GM06990 (cell line): ENCODE results near the gene STARD8.

Source experiments
- DNase-seq: peaks from one replicate; pipeline ENCODE4 v3.0.0-alpha.2; 2011; ENCODE audit not compliant: insufficient read length; ENCODE audit errors: extremely low read depth
- H3K27me3 ChIP-seq: replicated peaks from 2 replicates; pipeline ENCODE4 v1.6.0; 2011; ENCODE audit warnings: low read length; ENCODE audit not compliant: control insufficient read depth, insufficient read depth
- H3K36me3 ChIP-seq: 2 replicates; pipeline ENCODE4 v1.5.1; 2011; ENCODE audit warnings: low read length; ENCODE audit not compliant: control insufficient read depth, insufficient read depth
- H3K4me3 ChIP-seq: replicated peaks from 2 replicates; pipeline ENCODE4 v1.5.1; 2011; ENCODE audit warnings: low read depth, mild to moderate bottlenecking, control low read depth, low read length
- TF ChIP-seq, protein P1 (sequence below): IDR thresholded peaks from 2 replicates; pipeline ENCODE4 v1.5.1; 2011; ENCODE audit warnings: low read length, control low read depth, mild to moderate bottlenecking, inconsistent platforms; ENCODE audit not compliant: insufficient read depth, poor library complexity, severe bottlenecking

The STARD8 gene

DNA sequence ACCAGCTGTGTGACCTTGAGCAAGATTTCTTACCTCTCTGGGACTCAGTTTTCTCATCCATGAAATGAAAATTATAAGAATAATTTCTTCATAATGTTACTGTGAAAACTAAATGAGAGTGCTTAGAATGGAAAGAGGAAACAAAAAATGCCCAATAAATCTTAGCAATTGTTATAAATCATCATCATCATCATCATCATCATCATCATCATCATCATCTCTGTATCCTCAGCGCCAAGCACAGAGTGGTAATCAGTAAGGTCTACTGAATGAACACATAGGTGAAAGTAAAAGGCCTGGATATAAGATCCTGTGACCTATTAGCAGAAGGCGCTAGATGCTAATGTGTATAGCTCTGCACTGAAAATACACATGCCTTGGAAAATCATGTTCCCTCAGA, 6.8 kb upstream of the STARD8 start:
- H3K4me3 ChIP-seq, result no peak overlapping the region
- no peak for DNase-seq
- TF ChIP-seq, protein P1, sequence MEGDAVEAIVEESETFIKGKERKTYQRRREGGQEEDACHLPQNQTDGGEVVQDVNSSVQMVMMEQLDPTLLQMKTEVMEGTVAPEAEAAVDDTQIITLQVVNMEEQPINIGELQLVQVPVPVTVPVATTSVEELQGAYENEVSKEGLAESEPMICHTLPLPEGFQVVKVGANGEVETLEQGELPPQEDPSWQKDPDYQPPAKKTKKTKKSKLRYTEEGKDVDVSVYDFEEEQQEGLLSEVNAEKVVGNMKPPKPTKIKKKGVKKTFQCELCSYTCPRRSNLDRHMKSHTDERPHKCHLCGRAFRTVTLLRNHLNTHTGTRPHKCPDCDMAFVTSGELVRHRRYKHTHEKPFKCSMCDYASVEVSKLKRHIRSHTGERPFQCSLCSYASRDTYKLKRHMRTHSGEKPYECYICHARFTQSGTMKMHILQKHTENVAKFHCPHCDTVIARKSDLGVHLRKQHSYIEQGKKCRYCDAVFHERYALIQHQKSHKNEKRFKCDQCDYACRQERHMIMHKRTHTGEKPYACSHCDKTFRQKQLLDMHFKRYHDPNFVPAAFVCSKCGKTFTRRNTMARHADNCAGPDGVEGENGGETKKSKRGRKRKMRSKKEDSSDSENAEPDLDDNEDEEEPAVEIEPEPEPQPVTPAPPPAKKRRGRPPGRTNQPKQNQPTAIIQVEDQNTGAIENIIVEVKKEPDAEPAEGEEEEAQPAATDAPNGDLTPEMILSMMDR, result no peak
- H3K36me3 ChIP-seq, result no peaks in the 10 kb centered on the region
- H3K27me3 ChIP-seq, result no peaks in the 10 kb centered on the region; the same call in 1 of the 2 replicates

DNA sequence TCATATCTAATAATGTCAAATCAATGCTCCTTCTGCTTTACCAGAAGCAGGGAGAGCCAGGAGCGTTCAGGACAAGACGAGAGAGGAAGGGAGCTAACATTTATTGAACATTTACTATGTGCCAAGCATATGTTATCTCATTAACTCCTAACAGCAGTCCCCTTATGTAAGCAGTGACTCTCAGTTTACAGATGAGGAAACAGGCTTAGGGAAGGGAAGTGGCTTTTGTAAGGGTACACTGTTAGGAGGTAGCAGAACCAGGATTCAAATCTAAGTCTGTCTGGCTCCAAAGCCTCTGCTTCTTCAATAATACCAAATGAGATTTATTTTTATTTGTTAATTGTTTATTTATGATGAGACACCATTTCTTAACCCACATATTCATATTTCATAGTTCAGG, 2.6 kb upstream of the STARD8 start:
- H3K36me3 ChIP-seq, result no peaks in the 10 kb centered on the region
- TF ChIP-seq, protein P1, result no peak
- H3K4me3 ChIP-seq, result no peak overlapping the region
- no peaks in the 10 kb centered on the region; the same call in 1 of the 2 replicates for H3K27me3 ChIP-seq
- DNase-seq, result no peak

DNA sequence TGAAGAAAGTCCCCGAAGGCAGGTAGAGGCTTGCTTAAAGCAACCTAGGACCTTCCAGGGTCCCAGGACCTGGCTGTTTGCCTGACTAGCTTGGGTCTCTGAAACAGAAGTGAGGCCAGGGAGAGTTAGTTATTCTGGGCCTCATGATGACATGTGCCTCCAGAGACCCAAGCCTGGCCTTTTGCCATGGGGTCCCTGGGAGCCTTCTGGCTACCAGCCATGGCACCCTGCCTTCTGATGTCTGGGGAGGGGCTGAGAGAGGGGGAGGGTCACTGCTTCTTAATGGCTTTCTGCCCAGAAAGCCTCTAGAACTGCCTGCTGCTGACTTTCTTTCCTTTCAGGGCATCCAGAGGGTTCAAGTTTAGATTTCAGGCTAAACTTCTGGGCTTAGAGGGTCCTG, 1.0 kb upstream of the STARD8 start:
- Histone ChIP-seq H3K36me3 (no peaks in the 10 kb centered on the region), H3K4me3 (no peak overlapping the region), H3K27me3 (no peaks in the 10 kb centered on the region; the same call in 1 of the 2 replicates)
- no peak for DNase-seq
- TF ChIP-seq, protein P1, result no peak

DNA sequence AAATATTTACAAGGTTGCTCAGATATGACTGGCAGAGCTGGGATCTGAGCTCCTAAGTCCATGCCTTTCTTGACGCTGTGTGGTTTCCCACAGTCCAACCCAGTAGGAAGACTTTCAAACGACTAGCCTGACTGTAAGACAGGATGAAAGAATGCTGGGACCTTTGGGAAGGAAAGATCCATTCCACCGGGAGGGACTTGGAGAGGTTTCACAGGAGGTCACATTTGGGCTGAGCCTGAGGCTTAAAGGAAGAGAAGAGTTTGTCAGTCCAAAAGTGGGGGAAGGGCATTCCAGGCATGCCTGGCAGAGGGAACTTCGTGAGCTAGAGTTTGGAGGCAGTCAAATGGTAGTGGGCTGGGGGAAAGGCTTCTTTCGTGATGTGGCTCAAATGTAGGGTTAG, 1.5 kb downstream of the STARD8 start:
- Histone ChIP-seq H3K36me3 (no peaks in the 10 kb centered on the region), H3K4me3 (no peak overlapping the region), H3K27me3 (no peaks in the 10 kb centered on the region; the same call in 1 of the 2 replicates)
- DNase-seq, result no peak
- TF ChIP-seq, protein P1, result no peak

DNA sequence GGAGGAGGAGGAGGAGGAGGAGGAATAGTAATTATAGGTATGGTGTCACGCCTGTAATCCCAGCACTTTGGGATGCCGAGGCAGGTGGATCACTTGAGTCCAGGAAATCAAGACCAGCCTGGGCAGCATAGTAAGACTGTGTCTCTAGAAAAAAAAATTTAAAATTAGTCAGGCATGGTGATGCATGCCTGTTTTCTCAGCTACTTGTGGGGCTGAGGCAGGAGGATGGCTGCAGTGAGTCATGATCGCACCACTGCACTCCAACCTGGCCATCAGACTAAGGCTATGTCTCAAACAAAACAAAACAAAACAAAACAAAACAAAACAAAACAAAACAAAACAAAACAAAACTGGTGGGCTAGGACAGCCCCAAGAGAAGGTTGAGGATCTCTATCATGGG, 3.0 kb downstream of the STARD8 start:
- Histone ChIP-seq H3K4me3 (no peak overlapping the region), H3K27me3 (no peaks in the 10 kb centered on the region; the same call in 1 of the 2 replicates), H3K36me3 (no peaks in the 10 kb centered on the region)
- no peak for DNase-seq
- TF ChIP-seq, protein P1, result no peak

DNA sequence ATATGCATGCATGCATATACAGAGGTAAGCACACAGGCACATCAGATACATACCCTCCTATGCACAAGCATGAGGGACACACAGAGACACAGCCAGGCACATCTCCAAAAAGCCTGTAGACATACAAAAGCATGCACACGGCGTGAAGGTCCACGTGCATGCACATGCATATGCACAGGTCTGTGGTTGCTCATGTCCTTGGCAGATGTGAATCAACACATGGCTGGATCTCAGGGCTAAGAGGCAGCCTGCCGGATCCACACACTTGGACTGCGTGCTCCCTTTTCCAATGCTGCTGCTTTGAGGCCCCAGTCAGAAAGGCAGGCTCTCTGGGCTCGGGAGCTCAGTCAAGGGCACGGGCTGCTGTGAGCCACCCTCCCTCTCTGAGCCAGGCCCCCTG, 3.6 kb downstream of the STARD8 start:
- H3K27me3 ChIP-seq, result no peaks in the 10 kb centered on the region; the same call in 1 of the 2 replicates
- no peaks in the 10 kb centered on the region for H3K36me3 ChIP-seq
- TF ChIP-seq, protein P1, result no peak
- DNase-seq, result no peak
- no peak overlapping the region for H3K4me3 ChIP-seq
